Cerebellar nuclear complex (tissue), 1 donor: ENCODE data around the gene DNMT3A.

Experiments
- DNase-seq, 2 experiments: peaks; one replicate each; lab custom pipeline; 2025; lab: John Stamatoyannopoulos, UW

Gene DNMT3A

DNA sequence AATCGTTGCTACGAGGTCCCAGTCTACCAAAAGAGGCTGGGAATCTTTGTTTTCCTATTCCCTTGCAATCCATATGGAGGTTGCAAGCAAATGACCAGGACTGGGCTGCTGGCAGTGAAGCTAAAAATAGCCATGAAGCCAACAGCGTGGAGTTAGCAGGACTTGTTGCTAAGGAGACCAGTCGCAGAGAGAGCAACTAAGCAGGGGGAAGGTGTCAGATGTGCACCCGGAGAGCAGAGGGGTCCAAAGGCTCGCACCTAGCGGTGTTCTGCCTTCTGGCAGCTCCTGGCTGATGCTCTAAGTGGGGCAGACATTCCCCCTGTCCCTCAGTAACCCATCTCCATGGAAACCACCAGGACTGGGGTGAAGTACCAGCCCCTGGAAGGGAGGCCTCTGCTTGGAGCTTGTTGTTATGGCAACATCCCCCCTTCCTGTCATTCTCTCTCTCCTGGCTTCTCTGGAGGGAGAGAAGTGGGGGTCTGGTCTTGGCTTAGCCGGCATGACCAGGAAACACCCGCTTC lies 84.6 kb downstream of the DNMT3A start:
- peak; percentile 37 to 57 for DNase-seq

- DNase-seq = no peak
These were observed 85.2 kb downstream of the DNMT3A start for GRCh38 chr2:25256488-25256875.

GRCh38 chr2:25255745-25256487 lies 85.8 kb downstream of the DNMT3A start:
- DNase-seq = no peak

GRCh38 chr2:25254961-25255360 lies 86.8 kb downstream of the DNMT3A start:
- DNase-seq = no peak

DNA sequence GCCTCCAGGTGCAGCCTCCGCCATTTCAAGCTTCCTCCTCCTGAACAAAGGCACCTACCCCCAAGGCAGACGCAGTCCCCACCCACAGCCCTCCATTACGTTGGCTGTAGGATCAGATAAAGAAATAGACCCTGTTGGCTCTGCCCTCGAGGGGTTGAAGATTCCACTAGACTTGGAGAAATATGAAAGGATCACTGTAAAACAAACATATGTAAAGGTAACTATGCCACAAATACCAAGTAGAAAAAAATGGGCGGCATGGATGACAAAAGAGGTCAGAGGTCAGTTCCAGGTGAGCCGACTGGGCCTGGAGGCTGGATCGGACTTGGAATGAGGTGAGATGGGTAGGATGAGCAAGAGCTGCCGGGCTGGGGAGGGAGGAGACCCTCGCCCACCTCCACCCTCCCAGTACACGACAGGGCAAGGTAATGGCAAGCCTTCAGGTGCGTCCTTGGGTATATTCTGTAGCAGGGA lies 88.5 kb downstream of the DNMT3A start:
- DNase-seq = no peak

DNA sequence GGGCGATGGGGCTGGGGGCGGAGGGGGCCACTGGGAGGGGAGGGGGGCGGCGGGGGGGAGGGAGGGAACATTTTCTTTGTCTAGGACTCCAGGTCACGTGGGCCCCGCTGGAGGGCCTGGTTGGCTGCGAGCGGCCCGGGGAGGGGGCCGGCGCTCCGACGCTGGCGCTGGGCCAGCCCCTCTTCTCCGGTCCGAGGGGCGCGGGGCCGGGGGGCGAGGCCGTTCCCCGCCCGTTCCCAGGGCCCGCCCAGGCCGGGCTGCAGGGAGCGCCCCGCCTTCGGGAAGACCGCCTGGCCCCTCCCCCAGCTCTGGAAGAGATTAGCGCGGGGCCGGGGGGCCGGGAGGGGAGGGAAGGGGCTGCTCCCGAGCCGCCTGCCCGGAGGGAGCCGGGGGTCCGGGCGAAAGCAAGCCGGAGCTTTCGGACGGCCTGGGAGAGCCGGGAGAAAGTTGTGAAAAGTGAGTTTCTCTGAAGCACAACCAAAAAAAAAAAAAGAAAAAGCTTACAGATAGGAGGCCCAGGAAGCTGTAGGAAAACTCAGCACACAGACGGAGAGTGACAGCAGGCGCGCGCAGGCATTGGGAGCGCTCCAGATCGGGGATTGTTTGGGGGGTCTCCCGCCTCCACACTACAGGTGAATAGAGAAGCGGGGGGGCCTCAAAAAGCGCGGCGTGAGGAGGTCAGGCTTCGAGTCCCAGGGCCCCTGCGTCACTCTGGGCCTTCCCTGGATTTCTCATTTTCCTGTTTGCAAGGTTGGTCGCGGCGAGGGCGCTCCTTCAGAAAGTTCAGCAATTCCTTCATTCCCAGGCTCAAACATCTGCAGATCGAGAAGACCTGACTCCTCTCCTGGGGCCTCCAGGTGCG lies 89.2 kb downstream of the DNMT3A start:
- no peak for DNase-seq

- no peak for DNase-seq
These were observed 90.1 kb downstream of the DNMT3A start for GRCh38 chr2:25251422-25252273.

DNA sequence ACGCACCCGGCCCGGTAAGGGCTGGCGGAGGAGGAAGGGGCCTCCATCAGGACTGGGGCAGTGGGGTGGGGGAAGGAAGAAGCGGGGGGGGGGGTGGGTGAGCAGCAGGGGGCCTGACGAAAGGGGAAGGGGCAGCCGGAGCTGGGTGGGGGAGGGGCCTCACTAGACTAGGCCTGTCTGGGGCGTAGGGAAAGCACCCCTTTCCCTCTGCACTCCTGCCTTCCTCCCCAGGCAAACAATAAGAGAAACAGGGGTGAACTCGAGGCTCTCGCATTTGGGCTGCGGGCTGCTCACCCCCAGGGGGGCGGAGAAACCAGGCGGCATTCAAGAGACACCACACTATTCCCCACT lies 90.7 kb downstream of the DNMT3A start:
- DNase-seq = no peak

DNA sequence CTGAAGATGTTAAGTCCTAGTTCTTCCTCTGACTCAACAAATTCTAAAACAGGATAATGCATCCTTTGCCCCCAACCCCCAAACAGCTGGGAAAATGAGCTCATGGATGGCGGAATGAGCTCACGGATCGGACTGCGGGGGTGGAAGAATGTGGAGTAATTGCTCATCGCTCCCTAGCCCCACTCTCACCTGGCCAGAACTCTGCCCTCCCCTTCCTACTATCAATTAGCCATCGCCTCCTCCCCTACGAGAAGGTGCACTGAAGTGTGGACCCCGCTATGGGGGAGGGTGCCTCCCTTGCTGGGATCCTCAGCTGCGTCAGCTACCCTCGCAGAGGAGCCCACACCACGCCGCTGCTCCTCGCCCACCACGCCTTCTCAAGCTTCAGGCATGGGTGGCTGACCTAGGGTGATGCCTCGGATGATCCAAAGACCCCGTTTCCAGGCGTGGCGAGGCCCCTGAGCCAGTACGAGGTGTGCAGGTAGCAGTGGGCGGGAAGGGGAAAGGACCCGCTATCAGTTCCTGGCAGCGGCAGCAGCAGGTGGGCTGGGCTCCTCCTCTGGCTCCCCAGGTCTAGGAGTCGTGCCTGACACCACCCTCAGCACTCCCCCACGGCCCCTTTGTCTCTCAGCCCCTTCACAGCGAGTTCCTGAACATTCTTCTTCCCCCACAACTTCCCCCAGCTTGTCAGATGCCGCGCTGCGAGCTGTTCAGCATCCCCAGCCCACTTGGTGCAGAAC lies 91.2 kb downstream of the DNMT3A start:
- no peak for DNase-seq

DNA sequence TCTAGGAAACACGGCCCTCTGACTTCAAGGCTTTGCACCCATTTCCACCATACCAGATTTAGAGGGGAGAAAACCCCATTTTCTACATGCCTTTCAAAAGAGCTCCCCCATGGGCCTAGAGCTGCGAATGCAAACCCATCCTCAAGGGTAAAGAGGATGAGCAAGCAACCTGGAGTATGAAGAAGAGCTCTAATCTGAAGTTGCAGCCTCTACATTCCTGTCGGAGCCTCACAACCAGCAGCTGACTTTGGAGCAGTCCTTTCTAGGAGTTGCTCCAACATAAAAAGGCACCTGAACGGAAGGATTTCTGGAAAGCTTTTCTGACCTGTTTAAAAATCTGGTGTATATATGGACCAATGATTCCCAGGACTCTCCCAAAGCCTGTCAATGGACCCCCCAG lies 91.9 kb downstream of the DNMT3A start:
- no peak for DNase-seq

DNA sequence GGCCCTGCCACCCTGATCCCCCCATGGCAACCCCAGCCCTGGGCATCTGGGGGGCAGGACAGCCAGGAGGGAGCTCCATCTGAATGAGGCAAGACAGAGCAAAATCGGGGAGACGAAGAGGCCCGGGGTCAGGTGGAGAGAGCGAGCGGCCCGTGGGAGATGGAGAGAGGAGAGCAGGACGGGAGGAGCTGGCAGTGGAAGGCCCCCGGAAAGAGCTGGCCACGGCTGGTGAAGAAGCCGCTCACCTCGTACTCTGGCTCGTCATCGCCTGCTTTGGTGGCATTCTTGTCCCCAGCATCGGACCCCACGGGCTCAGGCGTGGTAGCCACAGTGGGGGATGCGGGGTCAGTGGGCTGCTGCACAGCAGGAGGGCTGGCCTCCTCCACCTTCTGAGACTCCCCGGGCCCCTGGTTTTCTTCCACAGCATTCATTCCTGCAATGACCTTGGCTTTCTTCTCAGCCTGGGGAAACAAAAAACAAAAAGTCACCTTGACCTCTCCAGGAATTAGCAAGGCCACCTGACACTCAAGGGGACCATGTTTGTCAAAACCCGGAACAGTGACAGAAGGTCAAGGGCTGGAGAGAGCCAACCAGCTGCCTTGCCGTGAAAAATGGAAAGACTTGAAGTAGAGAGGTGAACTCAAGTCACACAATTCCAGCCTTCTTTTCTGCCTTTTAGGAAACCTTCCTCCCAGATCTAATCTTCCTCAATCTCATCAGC lies 93.8 kb downstream of the DNMT3A start:
- DNase-seq = no peak

GRCh38 chr2:25246558-25247290 lies 95.0 kb downstream of the DNMT3A start:
- no peak for DNase-seq

GRCh38 chr2:25246001-25246400 lies 95.7 kb downstream of the DNMT3A start:
- DNase-seq = no peak

DNA sequence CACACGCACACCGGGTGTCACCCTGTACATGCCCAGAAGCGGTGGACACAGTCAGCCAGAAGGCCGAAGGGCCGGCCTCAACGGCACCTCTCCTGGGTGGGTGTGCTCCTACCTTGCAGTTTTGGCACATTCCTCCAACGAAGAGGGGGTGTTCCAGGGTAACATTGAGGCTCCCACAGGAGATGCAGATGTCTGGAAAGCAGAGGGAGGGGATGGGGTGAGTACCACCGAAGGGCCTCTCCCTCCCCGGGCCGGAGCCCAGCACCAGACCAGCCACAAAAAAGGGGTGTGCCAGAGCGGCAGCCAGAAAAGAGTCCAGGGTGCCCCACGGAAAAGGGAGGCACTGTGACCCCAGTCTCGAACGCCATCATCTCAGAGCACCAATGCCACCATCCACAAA lies 96.6 kb downstream of the DNMT3A start:
- no peak for DNase-seq

DNA sequence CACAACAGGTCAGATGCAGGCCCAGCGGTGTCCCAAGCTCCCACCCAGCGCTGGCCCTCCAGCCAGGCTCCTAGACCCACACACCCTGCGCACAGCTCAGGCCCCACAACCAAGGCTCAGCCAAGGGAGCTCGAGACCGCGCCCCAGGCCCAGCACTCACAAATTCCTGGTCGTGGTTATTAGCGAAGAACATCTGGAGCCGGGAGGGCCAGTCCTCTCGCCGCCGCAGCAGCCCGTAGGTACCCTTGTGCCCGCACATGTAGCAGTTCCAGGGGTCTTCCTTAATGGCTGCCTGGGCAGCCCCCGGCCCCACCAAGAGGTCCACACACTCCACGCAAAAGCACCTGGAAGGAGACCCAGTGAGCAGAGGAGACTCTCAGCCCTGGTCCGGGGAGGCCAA lies 97.7 kb downstream of the DNMT3A start:
- no peak for DNase-seq

GRCh38 chr2:25241452-25241851 lies 100.3 kb downstream of the DNMT3A start:
- no peak for DNase-seq

- no peak for DNase-seq
These were observed 101.1 kb downstream of the DNMT3A start for GRCh38 chr2:25240636-25241035.

DNA sequence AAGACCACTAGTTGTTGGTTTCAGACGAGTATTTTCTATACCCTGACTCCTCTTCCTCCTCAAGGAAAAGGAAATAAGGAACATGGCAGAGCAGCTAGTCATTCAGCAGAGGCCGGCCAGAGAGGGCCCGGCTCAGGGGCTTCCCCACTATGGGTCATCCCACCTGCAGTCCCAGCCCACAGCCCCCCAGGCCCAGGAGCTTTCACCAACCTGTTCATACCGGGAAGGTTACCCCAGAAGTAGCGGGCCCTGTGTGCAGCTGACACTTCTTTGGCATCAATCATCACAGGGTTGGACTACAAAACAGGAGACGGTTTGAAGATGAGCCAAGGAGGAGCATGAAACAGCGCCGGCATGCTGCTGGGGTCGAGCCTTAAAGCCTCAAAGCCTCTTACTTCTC lies 102.8 kb downstream of the DNMT3A start:
- no peak for DNase-seq

GRCh38 chr2:25237764-25238163 lies 104.0 kb downstream of the DNMT3A start:
- DNase-seq = no peak

DNA sequence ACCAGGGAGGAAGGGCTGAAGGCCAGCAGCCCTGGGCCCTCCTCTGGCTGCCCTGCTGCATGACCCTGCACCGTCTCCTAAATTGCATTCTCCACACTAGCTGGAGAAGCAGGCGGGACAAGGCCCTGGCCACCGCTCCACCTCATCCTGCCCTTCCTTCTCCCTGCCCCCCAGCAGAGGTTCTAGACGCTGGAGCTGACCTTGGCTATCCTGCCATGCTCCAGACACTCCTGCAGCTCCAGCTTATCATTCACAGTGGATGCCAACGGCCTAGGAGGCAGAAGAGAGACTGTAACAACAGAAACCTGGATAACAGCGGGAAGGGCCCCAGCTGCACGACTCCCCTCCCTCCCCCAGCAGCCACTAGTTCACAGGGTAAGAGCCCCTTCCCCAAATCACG lies 105.0 kb downstream of the DNMT3A start:
- DNase-seq = no peak
